Measurements from ENCODE around the gene NUDT16L1.

NUDT16L1 gene

GRCh38 chr16:4700997-4701743 is 7.8 kb downstream of the NUDT16L1 start:
- TF ChIP-seq GATA3 (IDR thresholded peaks at IDR 0.05; ENCODE audit: low read depth, low read length) (no peak), GATA2 (IDR thresholded peaks at IDR 0.05; ENCODE audit: low read depth, low read length) (no peak)

GRCh38 chr16:4701791-4702465 is 8.6 kb downstream of the NUDT16L1 start:
- TF ChIP-seq GATA2 (IDR thresholded peaks at IDR 0.05; ENCODE audit: low read depth, low read length) (no peak), GATA3 (IDR thresholded peaks at IDR 0.05; ENCODE audit: low read depth, low read length) (no peak)

- no peak for TF ChIP-seq GATA2 (IDR thresholded peaks at IDR 0.05; ENCODE audit: low read depth, low read length)
- TF ChIP-seq GATA3 (IDR thresholded peaks at IDR 0.05; ENCODE audit: low read depth, low read length) = no peak
Observed at GRCh38 chr16:4702466-4702808, 9.1 kb downstream of the NUDT16L1 start.

- no peak for TF ChIP-seq GATA3 (IDR thresholded peaks at IDR 0.05; ENCODE audit: low read depth, low read length)
- no peak for TF ChIP-seq GATA2 (IDR thresholded peaks at IDR 0.05; ENCODE audit: low read depth, low read length)
Observed at GRCh38 chr16:4703906-4704305, 10.5 kb downstream of the NUDT16L1 start.

GRCh38 chr16:4704491-4704890 is 11.1 kb downstream of the NUDT16L1 start:
- TF ChIP-seq GATA3 (IDR thresholded peaks at IDR 0.05; ENCODE audit: low read depth, low read length) (no peak), GATA2 (IDR thresholded peaks at IDR 0.05; ENCODE audit: low read depth, low read length) (no peak)

GRCh38 chr16:4704913-4705312 is 11.6 kb downstream of the NUDT16L1 start:
- TF ChIP-seq GATA2 (IDR thresholded peaks at IDR 0.05; ENCODE audit: low read depth, low read length) = no peak
- no peak for TF ChIP-seq GATA3 (IDR thresholded peaks at IDR 0.05; ENCODE audit: low read depth, low read length)

GRCh38 chr16:4706871-4707270 is 13.5 kb downstream of the NUDT16L1 start:
- TF ChIP-seq GATA2 (IDR thresholded peaks at IDR 0.05; ENCODE audit: low read depth, low read length) (no peak), GATA3 (IDR thresholded peaks at IDR 0.05; ENCODE audit: low read depth, low read length) (no peak)

GRCh38 chr16:4709481-4709880 is 16.1 kb downstream of the NUDT16L1 start:
- TF ChIP-seq GATA2 (IDR thresholded peaks at IDR 0.05; ENCODE audit: low read depth, low read length) (no peak), GATA3 (IDR thresholded peaks at IDR 0.05; ENCODE audit: low read depth, low read length) (no peak)

GRCh38 chr16:4713663-4714501 is 20.5 kb downstream of the NUDT16L1 start:
- TF ChIP-seq GATA2 (IDR thresholded peaks at IDR 0.05; ENCODE audit: low read depth, low read length) (no peak), GATA3 (IDR thresholded peaks at IDR 0.05; ENCODE audit: low read depth, low read length) (no peak)

- TF ChIP-seq GATA2 (IDR thresholded peaks at IDR 0.05; ENCODE audit: low read depth, low read length) (no peak), GATA3 (IDR thresholded peaks at IDR 0.05; ENCODE audit: low read depth, low read length) (no peak)
Observed at GRCh38 chr16:4714996-4715395, 21.6 kb downstream of the NUDT16L1 start.

GRCh38 chr16:4718466-4718865 is 25.1 kb downstream of the NUDT16L1 start:
- TF ChIP-seq GATA2 (IDR thresholded peaks at IDR 0.05; ENCODE audit: low read depth, low read length) (no peak), GATA3 (IDR thresholded peaks at IDR 0.05; ENCODE audit: low read depth, low read length) (no peak)

- TF ChIP-seq GATA3 (IDR thresholded peaks at IDR 0.05; ENCODE audit: low read depth, low read length) (no peak), GATA2 (IDR thresholded peaks at IDR 0.05; ENCODE audit: low read depth, low read length) (no peak)
Observed at GRCh38 chr16:4723071-4723767, 29.9 kb downstream of the NUDT16L1 start.

GRCh38 chr16:4724661-4725270 is 31.4 kb downstream of the NUDT16L1 start:
- no peak for TF ChIP-seq GATA2 (IDR thresholded peaks at IDR 0.05; ENCODE audit: low read depth, low read length)
- TF ChIP-seq GATA3 (IDR thresholded peaks at IDR 0.05; ENCODE audit: low read depth, low read length) = no peak
